GM12878 (cell line): Measurements from ENCODE around the gene CD300A. TPM values are rescaled to one million over a fixed set of nuclear protein-coding genes. Genes with fewer than 3 reads are reported as not detected.

Experiments used
- BCL3 ChIP-seq: IDR thresholded peaks from 2 replicates; pipeline ENCODE4 v1.6.1; 2011; ENCODE audit warnings: borderline replicate concordance, low read depth, mild to moderate bottlenecking, moderate library complexity, low read length; ENCODE audit not compliant: insufficient read depth, poor library complexity, severe bottlenecking
- BHLHE40 ChIP-seq, 2 experiments: fragments of 450-650 bp in 1 of 2; IDR thresholded peaks; 2 replicates each; pipeline ENCODE4 v1.6.1; 2011 to 2017; ENCODE audit warnings: low read depth in 2 of 2, borderline replicate concordance in 1 of 2, improper control_type of control experiment in 1 of 2, low read length in 1 of 2, mild to moderate bottlenecking in 1 of 2
- CBX5 ChIP-seq: sonication (generic); IDR thresholded peaks from 2 replicates; pipeline ENCODE4 v1.6.1; 2016; ENCODE audit warnings: low read depth, moderate library complexity, mild to moderate bottlenecking, inconsistent platforms
- CHD4 ChIP-seq: fragments of 200-600 bp; sonication (generic); IDR thresholded peaks from 2 replicates; pipeline ENCODE4 v1.6.1; 2016; ENCODE audit warnings: mild to moderate bottlenecking
- EED ChIP-seq: sonication (generic); IDR thresholded peaks from 2 replicates; pipeline ENCODE4 v1.6.1; 2016; ENCODE audit warnings: antibody characterized with exemption, low read depth
- EP300 ChIP-seq, 2 experiments: fragments of 150-350 bp in 1 of 2; IDR thresholded peaks; 2 replicates each; pipeline ENCODE4 v1.6.1; 2011 to 2012; ENCODE audit warnings: low read depth in 2 of 2, low read length in 2 of 2, borderline replicate concordance in 1 of 2, improper control_type of control experiment in 1 of 2, inconsistent platforms in 1 of 2; ENCODE audit not compliant: control insufficient read depth in 1 of 2
- IKZF1 ChIP-seq: fragments of 450-650 bp; conservative IDR thresholded peaks from 2 replicates; pipeline ENCODE4 v1.6.1; 2017; ENCODE audit warnings: antibody characterized with exemption, mild to moderate bottlenecking
- IRF5 ChIP-seq: fragments of 450-650 bp; IDR thresholded peaks from 2 replicates; pipeline ENCODE4 v1.6.1; 2017; ENCODE audit warnings: borderline replicate concordance
- MXI1 ChIP-seq: fragments of 150-350 bp; IDR thresholded peaks from 2 replicates; pipeline ENCODE4 v1.6.1; 2011; ENCODE audit warnings: low read depth, mild to moderate bottlenecking, inconsistent platforms, low read length, improper control_type of control experiment
- PAX5 ChIP-seq: IDR thresholded peaks from 2 replicates; pipeline ENCODE4 v1.6.1; 2011; ENCODE audit warnings: low read depth, low read length, borderline replicate concordance
- POLR2AphosphoS2 ChIP-seq: IDR thresholded peaks from 2 replicates; pipeline ENCODE4 v1.6.1; 2011; ENCODE audit warnings: low read depth, mild to moderate bottlenecking, low read length, improper control_type of control experiment, moderate library complexity
- POLR2AphosphoS5 ChIP-seq: IDR thresholded peaks from 2 replicates; pipeline ENCODE4 v1.6.1; 2011; ENCODE audit warnings: mild to moderate bottlenecking, low read length, inconsistent platforms
- RB1 ChIP-seq: fragments of 450-650 bp; formaldehyde crosslinking; IDR thresholded peaks from 2 replicates; pipeline ENCODE4 v1.6.1; 2017; ENCODE audit warnings: mild to moderate bottlenecking, borderline replicate concordance
- RUNX3 ChIP-seq: IDR thresholded peaks from 2 replicates; pipeline ENCODE4 v1.6.1; 2012; ENCODE audit warnings: low read length, inconsistent platforms
- SPI1 ChIP-seq: IDR thresholded peaks from 2 replicates; pipeline ENCODE4 v1.6.1; 2011; ENCODE audit warnings: low read depth, mild to moderate bottlenecking, low read length, moderate library complexity, borderline replicate concordance; ENCODE audit not compliant: insufficient read depth
- TCF12 ChIP-seq: IDR thresholded peaks from 2 replicates; pipeline ENCODE4 v1.6.1; 2011; ENCODE audit warnings: low read depth, mild to moderate bottlenecking, low read length
- ZNF687 ChIP-seq: fragments of 450-650 bp; IDR thresholded peaks from 2 replicates; pipeline ENCODE4 v1.6.1; 2017; ENCODE audit warnings: mild to moderate bottlenecking, moderate library complexity
- polyA plus RNA-seq, 11 experiments: library from polyadenylated mRNA; depleted of rRNA in 4 of 11; unstranded in 6 of 11; stranded (reverse) in 5 of 11; fragments of >200 nt; fragmentation: Nextera tagmentation in 4 of 11; fragmentation: Illumina TruSeq in 1 of 11; extraction: Ambion mirVana in 4 of 11; extraction: Trizol in 1 of 11; gene quantifications; 1 replicate in 1 of 11; 2 replicates in 10 of 11; pipeline versions ENCODE4 v1.2.1 to v1.2.3, GENCODE V29; 2011 to 2016; ENCODE audit warnings: inconsistent platforms in 2 of 11, missing spikeins in 2 of 11, low read depth in 1 of 11
- total RNA-seq, 4 experiments: library from RNA; depleted of rRNA in 3 of 4; stranded (reverse); fragments of >200 nt in 3 of 4; fragmentation: Illumina TruSeq in 1 of 4; extraction: Trizol in 1 of 4; gene quantifications; 2 replicates each; pipeline versions ENCODE4 v1.2.1 to v1.2.3, GENCODE V29; 2013 to 2021
- TF ChIP-seq, protein P1 (sequence below): fragments of 450-650 bp; IDR thresholded peaks from 2 replicates; pipeline ENCODE4 v1.6.1; 2016; ENCODE audit warnings: mild to moderate bottlenecking
- TF ChIP-seq, protein P2 (sequence below): IDR thresholded peaks from 2 replicates; pipeline ENCODE4 v1.6.1; 2012; ENCODE audit warnings: low read depth, low read length, improper control_type of control experiment

Gene CD300A
- total and polyA plus RNA-seq, 10 of the 15 experiments (the other 5 are each of a cell fraction or from before 2014, with no cell fraction given): 10.6 to 128 (median 36.1) TPM

DNA sequence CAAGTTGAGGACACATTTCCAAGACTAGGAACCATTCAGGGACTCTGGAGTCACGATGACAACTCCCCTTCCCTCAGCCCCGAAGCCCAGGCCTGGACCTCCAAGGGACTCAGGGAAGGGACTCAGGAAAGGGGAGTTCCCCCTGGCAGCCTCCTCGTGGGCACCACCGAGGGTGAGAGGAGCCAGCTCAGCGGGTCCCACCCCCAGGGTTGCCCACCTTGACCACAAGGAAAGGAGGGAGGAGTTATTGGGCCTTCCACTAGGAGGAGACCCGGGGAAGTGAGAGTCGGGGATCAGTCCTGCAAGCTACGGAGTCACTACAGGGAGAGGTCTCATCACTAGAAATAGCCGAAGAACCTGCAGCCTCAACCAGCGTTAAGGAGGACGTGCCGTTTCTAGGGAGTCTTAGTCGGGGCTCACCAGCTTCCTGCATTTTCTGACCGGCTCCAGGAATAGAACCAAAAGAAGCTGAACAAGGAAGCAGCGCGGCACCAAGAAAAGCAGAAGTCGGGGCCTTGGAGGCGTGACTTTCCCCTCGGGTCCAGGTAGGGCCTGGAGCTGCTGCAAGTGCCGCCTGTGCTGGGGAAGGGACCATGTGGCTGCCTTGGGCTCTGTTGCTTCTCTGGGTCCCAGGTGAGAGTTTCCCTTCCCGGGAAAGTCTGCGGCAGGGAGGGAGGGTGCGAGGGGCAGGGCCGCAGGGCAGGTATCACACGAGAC lies at the start of gene CD300A (continued):
- no peak for TF ChIP-seq BCL3
- TF ChIP-seq CBX5: no peak
- TF ChIP-seq POLR2AphosphoS2: peak; percentile 33; the same call in 1 of the 2 replicates
- peak; percentile 94 for TF ChIP-seq IKZF1
- TF ChIP-seq SPI1: peak; percentile 90
- 0 out of 2 replicates have a peak, but pooled peaks have one; percentile 19 for TF ChIP-seq MXI1
- no peak for TF ChIP-seq EP300 (IDR thresholded peaks at IDR 0.05; ENCODE audit: borderline replicate concordance in 1 of 2, control insufficient read depth in 1 of 2, low read depth in 2 of 2, low read length in 2 of 2)
- TF ChIP-seq BHLHE40 (IDR thresholded peaks at IDR 0.05; ENCODE audit: borderline replicate concordance in 1 of 2, low read depth in 2 of 2, low read length in 1 of 2): peak in 1 of 2 experiments; percentile 47; a peak in 1 of 4 replicates
- TF ChIP-seq, protein P1, sequence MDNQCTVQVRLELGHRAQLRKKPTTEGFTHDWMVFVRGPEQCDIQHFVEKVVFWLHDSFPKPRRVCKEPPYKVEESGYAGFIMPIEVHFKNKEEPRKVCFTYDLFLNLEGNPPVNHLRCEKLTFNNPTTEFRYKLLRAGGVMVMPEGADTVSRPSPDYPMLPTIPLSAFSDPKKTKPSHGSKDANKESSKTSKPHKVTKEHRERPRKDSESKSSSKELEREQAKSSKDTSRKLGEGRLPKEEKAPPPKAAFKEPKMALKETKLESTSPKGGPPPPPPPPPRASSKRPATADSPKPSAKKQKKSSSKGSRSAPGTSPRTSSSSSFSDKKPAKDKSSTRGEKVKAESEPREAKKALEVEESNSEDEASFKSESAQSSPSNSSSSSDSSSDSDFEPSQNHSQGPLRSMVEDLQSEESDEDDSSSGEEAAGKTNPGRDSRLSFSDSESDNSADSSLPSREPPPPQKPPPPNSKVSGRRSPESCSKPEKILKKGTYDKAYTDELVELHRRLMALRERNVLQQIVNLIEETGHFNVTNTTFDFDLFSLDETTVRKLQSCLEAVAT: peak; percentile 95
- peak; percentile 65 for TF ChIP-seq RUNX3
- TF ChIP-seq, protein P2, sequence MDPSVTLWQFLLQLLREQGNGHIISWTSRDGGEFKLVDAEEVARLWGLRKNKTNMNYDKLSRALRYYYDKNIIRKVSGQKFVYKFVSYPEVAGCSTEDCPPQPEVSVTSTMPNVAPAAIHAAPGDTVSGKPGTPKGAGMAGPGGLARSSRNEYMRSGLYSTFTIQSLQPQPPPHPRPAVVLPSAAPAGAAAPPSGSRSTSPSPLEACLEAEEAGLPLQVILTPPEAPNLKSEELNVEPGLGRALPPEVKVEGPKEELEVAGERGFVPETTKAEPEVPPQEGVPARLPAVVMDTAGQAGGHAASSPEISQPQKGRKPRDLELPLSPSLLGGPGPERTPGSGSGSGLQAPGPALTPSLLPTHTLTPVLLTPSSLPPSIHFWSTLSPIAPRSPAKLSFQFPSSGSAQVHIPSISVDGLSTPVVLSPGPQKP: no peak
- TF ChIP-seq EED: peak; percentile 77
- TF ChIP-seq TCF12: 0 out of 2 replicates have a peak, but pooled peaks have one; percentile 5
- TF ChIP-seq PAX5: 0 out of 2 replicates have a peak, but pooled peaks have one; percentile 42
- peak; percentile 37 for TF ChIP-seq ZNF687
- no peak for TF ChIP-seq IRF5
- 0 out of 2 replicates have a peak, but pooled peaks have one; percentile 36 for TF ChIP-seq RB1
- no peak for TF ChIP-seq CHD4
- TF ChIP-seq POLR2AphosphoS5: peak; percentile 62
